CD8-positive, alpha-beta memory T cell (primary cell): ENCODE measurements around the gene SOBP. TPM values are rescaled to one million over a fixed set of nuclear protein-coding genes. Genes with fewer than 3 reads are reported as not detected.

Experiments
- CTCF ChIA-PET: fragments of 350-600 bp; sonication (Branson Sonifier 250); formaldehyde crosslinking; loops from one replicate; lab custom pipeline; 2021; ENCODE audit warnings: antibody characterized with exemption; lab: Charles Lee
- POLR2A ChIA-PET: fragments of 350-600 bp; sonication (Branson Sonifier 250); formaldehyde crosslinking; loops from one replicate; lab custom pipeline; 2021; ENCODE audit warnings: antibody characterized with exemption; lab: Charles Lee
- DNase-seq, 5 donors: peaks; one replicate each; pipeline versions ENCODE4 v3.0.0 to v3.0.0-alpha.2; 2020 to 2022; ENCODE audit warnings: mixed read lengths in 1 of 5
- H3K27ac ChIP-seq: one replicate; pipeline ENCODE4 v1.7.0; 2013; ENCODE audit warnings: low read depth, mild to moderate bottlenecking, low read length, moderate library complexity
- H3K27me3 ChIP-seq: 2 replicates; pipeline ENCODE4 v1.7.0; 2013; ENCODE audit warnings: low read length, mild to moderate bottlenecking; ENCODE audit not compliant: insufficient read depth, poor library complexity, severe bottlenecking
- H3K36me3 ChIP-seq: 2 replicates; pipeline ENCODE4 v1.7.0; 2013; ENCODE audit warnings: mild to moderate bottlenecking, low read length, moderate library complexity; ENCODE audit not compliant: insufficient read depth
- H3K4me1 ChIP-seq: 2 replicates; pipeline ENCODE4 v1.7.0; 2013; ENCODE audit warnings: mild to moderate bottlenecking, low read length, moderate library complexity; ENCODE audit not compliant: insufficient read depth
- H3K4me3 ChIP-seq: 2 replicates; pipeline ENCODE4 v1.7.0; 2013; ENCODE audit warnings: mild to moderate bottlenecking, low read length
- H3K9me3 ChIP-seq: 2 replicates; pipeline ENCODE4 v1.7.0; 2013; ENCODE audit warnings: mild to moderate bottlenecking, low read length
- H3K27ac Mint-ChIP-seq, 8 donors: one replicate each; pipeline ENCODE4 v1.8.0; 2020 to 2021; ENCODE audit warnings: mixed read lengths in 8 of 8, mild to moderate bottlenecking in 6 of 8, inconsistent platforms in 3 of 8, moderate library complexity in 3 of 8
- H3K27me3 Mint-ChIP-seq, 2 donors: one replicate each; pipeline ENCODE4 v1.8.0; 2020 to 2021; ENCODE audit warnings: mixed read lengths in 2 of 2, mild to moderate bottlenecking in 1 of 2, moderate library complexity in 1 of 2
- H3K36me3 Mint-ChIP-seq, 3 donors: one replicate each; pipeline ENCODE4 v1.8.0; 2020 to 2021; ENCODE audit warnings: mixed read lengths in 3 of 3, inconsistent platforms in 1 of 3, mild to moderate bottlenecking in 1 of 3
- H3K4me1 Mint-ChIP-seq, 3 donors: one replicate each; pipeline ENCODE4 v1.8.0; 2020 to 2021; ENCODE audit warnings: mixed read lengths in 3 of 3, inconsistent platforms in 1 of 3, mild to moderate bottlenecking in 1 of 3
- H3K4me3 Mint-ChIP-seq, 7 donors: one replicate each; pipeline ENCODE4 v1.8.0; 2020 to 2021; ENCODE audit warnings: mixed read lengths in 7 of 7, mild to moderate bottlenecking in 6 of 7, moderate library complexity in 4 of 7, inconsistent platforms in 2 of 7
- H3K9me3 Mint-ChIP-seq, 5 donors: one replicate each; pipeline ENCODE4 v1.8.0; 2020 to 2022; ENCODE audit warnings: mixed read lengths in 5 of 5, mild to moderate bottlenecking in 3 of 5, moderate library complexity in 2 of 5, inconsistent platforms in 1 of 5
- polyA plus RNA-seq: library from polyadenylated mRNA; unstranded; fragments of 300-500 nt; fragmentation: Illumina TruSeq; gene quantifications from one replicate; pipeline ENCODE4 v1.2.3, GENCODE V29; 2021
- total RNA-seq, 2 experiments: library from RNA; stranded (reverse); gene quantifications; one replicate each; pipeline ENCODE4 v1.2.3, GENCODE V29; 2021

SOBP gene
- total and polyA plus RNA-seq, 3 experiments from 2014 or later: 0.30 to 1.0 (median 0.79) TPM

GRCh38 chr6:107690643-107691061 is 200.7 kb downstream of the SOBP start:
- H3K36me3 Mint-ChIP-seq: no peaks in the 10 kb centered on the region
- H3K27me3 ChIP-seq: no peaks in the 10 kb centered on the region
- H3K4me3 Mint-ChIP-seq: no peak overlapping the region
- no peaks in the 10 kb centered on the region for H3K4me1 ChIP-seq
- peaks cover 0 to 4% of the 10 kb centered on the region in 2 donors for H3K27me3 Mint-ChIP-seq
- H3K4me1 Mint-ChIP-seq: peaks cover 0 to 1% (median 0%) of the 10 kb centered on the region in 3 donors
- H3K27ac ChIP-seq: no peak overlapping the region
- H3K9me3 ChIP-seq: no peaks in the 10 kb centered on the region
- ChIA-PET CTCF (interaction anchor here (0.9 to 1.8 kb wide), 3 partner anchors 10 to 157 kb away, joined by 3 to 7 read pairs (median 4); no protein-coding TSS in a partner anchor), POLR2A (interaction anchor here (0.5 kb wide), 1 partner anchor 154 kb away, joined by 6 read pairs; no protein-coding TSS in a partner anchor)
- no peak overlapping the region for H3K4me3 ChIP-seq
- DNase-seq: no peak
- H3K9me3 Mint-ChIP-seq: no peaks in the 10 kb centered on the region
- H3K27ac Mint-ChIP-seq: peak overlapping the region in 1 of 8 donors; percentile 87
- H3K36me3 ChIP-seq: no peaks in the 10 kb centered on the region

- Histone ChIP-seq H3K27me3 (no peaks in the 10 kb centered on the region), H3K4me3 (no peak overlapping the region), H3K27ac (no peak overlapping the region), H3K36me3 (no peaks in the 10 kb centered on the region), H3K4me1 (no peaks in the 10 kb centered on the region), H3K9me3 (no peaks in the 10 kb centered on the region)
- Mint-ChIP-seq H3K27ac (no peak overlapping the region), H3K27me3 (peaks cover 0 to 4% of the 10 kb centered on the region in 2 donors), H3K4me1 (peaks cover 0 to 1% (median 0%) of the 10 kb centered on the region in 3 donors), H3K4me3 (no peak overlapping the region), H3K9me3 (no peaks in the 10 kb centered on the region), H3K36me3 (no peaks in the 10 kb centered on the region)
- ChIA-PET CTCF (interaction anchor here (0.6 to 1.8 kb wide), 5 partner anchors 9 to 1375 kb away, joined by 3 to 7 read pairs (median 4); no protein-coding TSS in a partner anchor), POLR2A (no interaction called here)
- no peak for DNase-seq
Measured at GRCh38 chr6:107691062-107691751, 201.3 kb downstream of the SOBP start.

GRCh38 chr6:107692351-107692750 is 202.4 kb downstream of the SOBP start:
- Mint-ChIP-seq H3K36me3 (no peaks in the 10 kb centered on the region), H3K4me1 (peaks cover 0 to 6% (median 5%) of the 10 kb centered on the region in 3 donors)

GRCh38 chr6:107695061-107695720 is 205.3 kb downstream of the SOBP start:
- Mint-ChIP-seq H3K4me1 (peaks cover 24 to 28% (median 27%) of the 10 kb centered on the region in 3 donors), H3K36me3 (no peaks in the 10 kb centered on the region), H3K4me3 (no peak overlapping the region), H3K27me3 (peaks cover 0 to 4% of the 10 kb centered on the region in 2 donors), H3K27ac (no peak overlapping the region), H3K9me3 (no peaks in the 10 kb centered on the region)
- H3K4me3 ChIP-seq: no peak overlapping the region
- no peaks in the 10 kb centered on the region for H3K4me1 ChIP-seq
- H3K27ac ChIP-seq: no peak overlapping the region
- POLR2A ChIA-PET: interaction anchor here (0.5 kb wide), 1 partner anchor 73 kb away, joined by 4 read pairs; no protein-coding TSS in a partner anchor
- CTCF ChIA-PET: interaction anchor here (2.0 kb wide), 1 partner anchor 153 kb away, joined by 8 read pairs; no protein-coding TSS in a partner anchor
- DNase-seq: no peak
- H3K27me3 ChIP-seq: no peaks in the 10 kb centered on the region
- H3K36me3 ChIP-seq: no peaks in the 10 kb centered on the region
- H3K9me3 ChIP-seq: no peaks in the 10 kb centered on the region

More at GRCh38 chr6:107692351-107692750, 202.4 kb downstream of the SOBP start:
- no peaks in the 10 kb centered on the region for H3K36me3 ChIP-seq
- H3K4me3 ChIP-seq: no peak overlapping the region
- H3K27me3 ChIP-seq: no peaks in the 10 kb centered on the region
- Mint-ChIP-seq H3K27me3 (peaks cover 0 to 4% of the 10 kb centered on the region in 2 donors), H3K27ac (peak overlapping the region in 2 of 8 donors; percentile 14), H3K4me3 (no peak overlapping the region), H3K9me3 (no peaks in the 10 kb centered on the region)
- CTCF ChIA-PET: interaction anchor here (0.9 to 1.3 kb wide), 2 partner anchors 12 to 155 kb away, joined by 3 to 5 read pairs; no protein-coding TSS in a partner anchor
- DNase-seq: no peak
- POLR2A ChIA-PET: no interaction called here
- H3K4me1 ChIP-seq: no peaks in the 10 kb centered on the region
- H3K9me3 ChIP-seq: no peaks in the 10 kb centered on the region
- H3K27ac ChIP-seq: no peak overlapping the region

GRCh38 chr6:107697682-107698081 is 207.8 kb downstream of the SOBP start:
- Mint-ChIP-seq H3K36me3 (peaks cover 0 to 1% (median 0%) of the 10 kb centered on the region in 3 donors), H3K4me1 (peaks cover 26 to 37% (median 28%) of the 10 kb centered on the region in 3 donors), H3K4me3 (no peak overlapping the region), H3K27ac (peak overlapping the region in 1 of 8 donors; percentile 54), H3K9me3 (no peaks in the 10 kb centered on the region), H3K27me3 (peaks cover 0 to 1% of the 10 kb centered on the region in 2 donors)
- POLR2A ChIA-PET: interaction anchor here (0.6 kb wide), 1 partner anchor 106 kb away, joined by 4 read pairs; no protein-coding TSS in a partner anchor
- Histone ChIP-seq H3K27ac (no peak overlapping the region), H3K9me3 (no peaks in the 10 kb centered on the region), H3K27me3 (no peaks in the 10 kb centered on the region), H3K4me3 (no peak overlapping the region), H3K4me1 (no peaks in the 10 kb centered on the region), H3K36me3 (no peaks in the 10 kb centered on the region)
- CTCF ChIA-PET: interaction anchor here (2.2 to 2.9 kb wide), 2 partner anchors 19 to 23 kb away, joined by 4 to 9 read pairs; no protein-coding TSS in a partner anchor
- DNase-seq: no peak

GRCh38 chr6:107698146-107698545 is 208.2 kb downstream of the SOBP start:
- ChIA-PET CTCF (interaction anchor here (1.2 to 2.9 kb wide), 3 partner anchors 19 to 150 kb away, joined by 3 to 9 read pairs (median 4); no protein-coding TSS in a partner anchor), POLR2A (no interaction called here)
- H3K9me3 ChIP-seq: no peaks in the 10 kb centered on the region
- H3K27me3 ChIP-seq: no peaks in the 10 kb centered on the region
- no peaks in the 10 kb centered on the region for H3K36me3 ChIP-seq
- H3K4me1 ChIP-seq: no peaks in the 10 kb centered on the region
- no peak for DNase-seq
- H3K27me3 Mint-ChIP-seq: peaks cover 0 to 1% of the 10 kb centered on the region in 2 donors
- peak overlapping the region in 3 of 8 donors; percentile 34 to 54 (median 44) for H3K27ac Mint-ChIP-seq
- peaks cover 27 to 39% (median 28%) of the 10 kb centered on the region in 3 donors for H3K4me1 Mint-ChIP-seq
- H3K4me3 ChIP-seq: no peak overlapping the region
- no peak overlapping the region for H3K4me3 Mint-ChIP-seq
- no peak overlapping the region for H3K27ac ChIP-seq
- H3K9me3 Mint-ChIP-seq: no peaks in the 10 kb centered on the region
- peaks cover 0 to 3% (median 0%) of the 10 kb centered on the region in 3 donors for H3K36me3 Mint-ChIP-seq

- CTCF ChIA-PET: interaction anchor here (1.2 to 2.9 kb wide), 4 partner anchors 20 to 167 kb away, joined by 3 to 9 read pairs (median 4); no protein-coding TSS in a partner anchor
- Mint-ChIP-seq H3K27ac (peak overlapping the region in 5 of 8 donors; percentile 15 to 72 (median 63)), H3K4me1 (peaks cover 30 to 45% (median 30%) of the 10 kb centered on the region in 3 donors), H3K36me3 (peaks cover 2 to 13% (median 6%) of the 10 kb centered on the region in 3 donors), H3K4me3 (peak overlapping the region in 1 of 7 donors; percentile 15), H3K27me3 (no peaks in the 10 kb centered on the region), H3K9me3 (no peaks in the 10 kb centered on the region)
- Histone ChIP-seq H3K27ac (no peak overlapping the region), H3K9me3 (no peaks in the 10 kb centered on the region), H3K27me3 (no peaks in the 10 kb centered on the region), H3K36me3 (no peaks in the 10 kb centered on the region), H3K4me3 (no peak overlapping the region), H3K4me1 (no peaks in the 10 kb centered on the region)
- DNase-seq: no peak
- POLR2A ChIA-PET: interaction anchor here (0.6 kb wide), 1 partner anchor 26 kb away, joined by 5 read pairs; no protein-coding TSS in a partner anchor
Measured at GRCh38 chr6:107699254-107699653, 209.3 kb downstream of the SOBP start.
